G401 (cell line): ENCODE data around the gene MUC5AC. TPM values are rescaled to one million over a fixed set of nuclear protein-coding genes. Genes with fewer than 3 reads are reported as not detected.

Source experiments
- DNase-seq: peaks from one replicate; pipeline ENCODE4 v3.0.0-alpha.2; 2015; ENCODE audit warnings: low spot score
- in situ Hi-C: cut with HindIII; loops from 2 replicates; pipeline ENCODE4 v1.10.0; 2016; ENCODE audit warnings: low sequenced_read_pairs, mixed read lengths
- total RNA-seq: library from RNA; depleted of rRNA; stranded (reverse); fragments of >200 nt; shearing (Covaris generic); gene quantifications from 2 replicates; pipeline ENCODE4 v1.2.3, GENCODE V29; 2014

Gene MUC5AC
- total RNA-seq, 1 experiment from 2014 or later: not detected

- DNase-seq: no peak
- in situ Hi-C loops: no loop called here
These were observed 72.3 kb downstream of the MUC5AC start for GRCh38 chr11:1230121-1230455.

GRCh38 chr11:1230456-1231395 is 73.0 kb downstream of the MUC5AC start:
- in situ Hi-C loops: no loop called here
- DNase-seq: no peak

- DNase-seq: no peak
- in situ Hi-C loops: no loop called here
These were observed 73.8 kb downstream of the MUC5AC start for GRCh38 chr11:1231396-1232020.

GRCh38 chr11:1232021-1232882 is 74.5 kb downstream of the MUC5AC start:
- in situ Hi-C loops: no loop called here
- DNase-seq: no peak

- DNase-seq: no peak
- in situ Hi-C loops: no loop called here
These were observed 75.1 kb downstream of the MUC5AC start for GRCh38 chr11:1232883-1233321.

GRCh38 chr11:1233351-1234053 is 75.7 kb downstream of the MUC5AC start:
- DNase-seq: no peak
- in situ Hi-C loops: no loop called here

GRCh38 chr11:1234054-1234720 is 76.4 kb downstream of the MUC5AC start:
- in situ Hi-C loops: no loop called here
- DNase-seq: no peak

GRCh38 chr11:1234771-1235305 is 77.1 kb downstream of the MUC5AC start:
- no peak for DNase-seq
- in situ Hi-C loops: no loop called here

GRCh38 chr11:1235306-1235900 is 77.7 kb downstream of the MUC5AC start:
- in situ Hi-C loops: no loop called here
- DNase-seq: no peak

- DNase-seq: no peak
- in situ Hi-C loops: no loop called here
These were observed 78.2 kb downstream of the MUC5AC start for GRCh38 chr11:1235901-1236315.

- DNase-seq: no peak
- in situ Hi-C loops: no loop called here
These were observed 78.8 kb downstream of the MUC5AC start for GRCh38 chr11:1236316-1237127.

- DNase-seq: no peak
- in situ Hi-C loops: no loop called here
These were observed 79.4 kb downstream of the MUC5AC start for GRCh38 chr11:1237128-1237580.

GRCh38 chr11:1237851-1238250 is 80.1 kb downstream of the MUC5AC start:
- in situ Hi-C loops: no loop called here
- no peak for DNase-seq

- in situ Hi-C loops: no loop called here
- DNase-seq: no peak
These were observed 81.2 kb downstream of the MUC5AC start for GRCh38 chr11:1238767-1239595.

- no peak for DNase-seq
These were observed 81.9 kb downstream of the MUC5AC start for GRCh38 chr11:1239596-1240205.

GRCh38 chr11:1240771-1241170 is 83.0 kb downstream of the MUC5AC start:
- DNase-seq: no peak
- in situ Hi-C loops: no loop called here

More at GRCh38 chr11:1239596-1240205, 81.9 kb downstream of the MUC5AC start:
- in situ Hi-C loops: no loop called here
